ENCODE results near the gene FAM83G. TPM values are rescaled to one million over a fixed set of nuclear protein-coding genes. Genes with fewer than 3 reads are reported as not detected.
"Not testable (repeated sequence)": the region's sequence is repeated elsewhere in the genome, so short reads cannot be mapped to it uniquely, and the experiment has no call there.

Gene FAM83G
- total RNA-seq, 1 donor from 2014 or later, result 1.8 TPM

- DNase-seq (ENCODE audit: low spot score) (no peak), ATAC-seq (no peak)
- intact Hi-C loops (cut with DNase I), result no loop called here
Observed at GRCh38 chr17:18944646-18945045, 59.9 kb downstream of the FAM83G start.

- no peak for ATAC-seq
- no peak for DNase-seq (ENCODE audit: low spot score)
- intact Hi-C loops (cut with DNase I), result no loop called here
Observed at GRCh38 chr17:18938692-18939023, 65.9 kb downstream of the FAM83G start.

GRCh38 chr17:18937981-18938691 is 66.4 kb downstream of the FAM83G start:
- intact Hi-C loops (cut with DNase I), result no loop called here
- ATAC-seq, result no peak
- DNase-seq (ENCODE audit: low spot score), result no peak

- intact Hi-C loops (cut with DNase I), result no loop called here
- no peak for DNase-seq (ENCODE audit: low spot score)
- no peak for ATAC-seq
Observed at GRCh38 chr17:18933102-18934058, 71.2 kb downstream of the FAM83G start.

- DNase-seq (ENCODE audit: low spot score) (no peak), ATAC-seq (no peak)
- intact Hi-C loops (cut with DNase I), result no loop called here
Observed at GRCh38 chr17:18932360-18933055, 72.1 kb downstream of the FAM83G start.

- intact Hi-C loops (cut with DNase I), result no loop called here
- DNase-seq (ENCODE audit: low spot score) (no peak), ATAC-seq (no peak)
Observed at GRCh38 chr17:18928628-18929125, 75.9 kb downstream of the FAM83G start.

GRCh38 chr17:18925187-18925586 is 79.4 kb downstream of the FAM83G start:
- no peak for DNase-seq (ENCODE audit: low spot score)
- ATAC-seq, result no peak
- intact Hi-C loops (cut with DNase I), result no loop called here

- DNase-seq (ENCODE audit: low spot score); intact Hi-C loops (cut with DNase I): not testable (repeated sequence)
Observed at GRCh38 chr17:18922596-18922995, 82.0 kb downstream of the FAM83G start.

GRCh38 chr17:18921912-18922451 is 82.6 kb downstream of the FAM83G start:
- no peak for DNase-seq (ENCODE audit: low spot score)
- ATAC-seq, result no peak
- intact Hi-C loops (cut with DNase I), result no loop called here

More at GRCh38 chr17:18922596-18922995, 82.0 kb downstream of the FAM83G start:
- ATAC-seq, result not testable (repeated sequence)

- intact Hi-C loops (cut with DNase I), result no loop called here
- ATAC-seq, result no peak
Observed at GRCh38 chr17:18921485-18921884, 83.1 kb downstream of the FAM83G start.

GRCh38 chr17:18920911-18921441 is 83.6 kb downstream of the FAM83G start:
- intact Hi-C loops (cut with DNase I), result no loop called here
- no peak for DNase-seq (ENCODE audit: low spot score)
- ATAC-seq, result no peak

More at GRCh38 chr17:18921485-18921884, 83.1 kb downstream of the FAM83G start:
- no peak for DNase-seq (ENCODE audit: low spot score)

GRCh38 chr17:18919963-18920362 is 84.6 kb downstream of the FAM83G start:
- intact Hi-C loops (cut with DNase I), result no loop called here
- no peak for ATAC-seq

More at GRCh38 chr17:18919963-18920362, 84.6 kb downstream of the FAM83G start:
- DNase-seq (ENCODE audit: low spot score), result no peak

Other genes starting within 250 kb of the FAM83G start
- gene TVP23B, start 223.6 kb downstream of the FAM83G start, total RNA-seq, result 35.3 TPM
- 45.3 TPM for gene PRPSAP2, start 146.6 kb downstream of the FAM83G start, total RNA-seq
- gene SLC5A10, start 52.6 kb downstream of the FAM83G start, total RNA-seq, result not detected
- 6.2 TPM for gene GRAP, start 42.2 kb upstream of the FAM83G start, total RNA-seq
- 5.2 TPM for gene GRAPL, start 122.8 kb upstream of the FAM83G start, total RNA-seq
- 76.6 TPM for gene EPN2, start 232.6 kb upstream of the FAM83G start, total RNA-seq

Data from sciatic nerve (tissue), 2 donors.